GM21381 (cell line): Measurements from ENCODE around the gene ASXL2.
A peak's percentile ranks its signal among the peaks of the same experiment; 100 is the strongest.
"Not testable (repeated sequence)": the region's sequence is repeated elsewhere in the genome, so short reads cannot be mapped to it uniquely, and the experiment has no call there.

ENCODE experiments used
- ATAC-seq: cut with Tn5 transposase; IDR thresholded peaks from one replicate; pipeline ENCODE4 v1.9.1; 2021; ENCODE audit warnings: mild to moderate bottlenecking, moderate library complexity; ENCODE audit not compliant: unreplicated experiment

Gene ASXL2

GRCh38 chr2:25838152-25838756 is 40.0 kb downstream of the ASXL2 start:
- no peak for ATAC-seq

- ATAC-seq = no peak
These were observed 42.4 kb downstream of the ASXL2 start for GRCh38 chr2:25835906-25836305.

GRCh38 chr2:25833566-25833965 is 44.7 kb downstream of the ASXL2 start:
- ATAC-seq = no peak

- no peak for ATAC-seq
These were observed 45.4 kb downstream of the ASXL2 start for GRCh38 chr2:25832897-25833296.

- ATAC-seq = no peak
These were observed 46.4 kb downstream of the ASXL2 start for GRCh38 chr2:25831746-25832449.

- ATAC-seq = no peak
These were observed 48.5 kb downstream of the ASXL2 start for GRCh38 chr2:25829828-25830227.

GRCh38 chr2:25829377-25829704 is 48.9 kb downstream of the ASXL2 start:
- no peak for ATAC-seq

- not testable (repeated sequence) for ATAC-seq
These were observed 49.5 kb downstream of the ASXL2 start for GRCh38 chr2:25828532-25829376.

GRCh38 chr2:25825238-25825637 is 53.0 kb downstream of the ASXL2 start:
- no peak for ATAC-seq

- no peak for ATAC-seq
These were observed 53.6 kb downstream of the ASXL2 start for GRCh38 chr2:25824718-25825117.

- ATAC-seq = no peak
These were observed 54.1 kb downstream of the ASXL2 start for GRCh38 chr2:25824216-25824615.

GRCh38 chr2:25822190-25823117 is 55.8 kb downstream of the ASXL2 start:
- ATAC-seq = no peak

GRCh38 chr2:25821225-25822056 is 56.8 kb downstream of the ASXL2 start:
- no peak for ATAC-seq

GRCh38 chr2:25819597-25820039 is 58.7 kb downstream of the ASXL2 start:
- no peak for ATAC-seq

- ATAC-seq = peak; percentile 66
These were observed 60.7 kb downstream of the ASXL2 start for GRCh38 chr2:25817630-25818029.

- no peak for ATAC-seq
These were observed 61.3 kb downstream of the ASXL2 start for GRCh38 chr2:25817006-25817405.

- ATAC-seq = no peak
These were observed 62.0 kb downstream of the ASXL2 start for GRCh38 chr2:25816249-25816648.

GRCh38 chr2:25814681-25815080 is 63.6 kb downstream of the ASXL2 start:
- ATAC-seq = no peak

GRCh38 chr2:25810428-25810827 is 67.9 kb downstream of the ASXL2 start:
- ATAC-seq = no peak

- no peak for ATAC-seq
These were observed 68.6 kb downstream of the ASXL2 start for GRCh38 chr2:25809646-25810045.
